Measurements from ENCODE around the gene TNNT3. TPM values are rescaled to one million over a fixed set of nuclear protein-coding genes. Genes with fewer than 3 reads are reported as not detected.

The TNNT3 gene
- total RNA-seq, 1 donor from 2014 or later, result 1.5 TPM

DNA sequence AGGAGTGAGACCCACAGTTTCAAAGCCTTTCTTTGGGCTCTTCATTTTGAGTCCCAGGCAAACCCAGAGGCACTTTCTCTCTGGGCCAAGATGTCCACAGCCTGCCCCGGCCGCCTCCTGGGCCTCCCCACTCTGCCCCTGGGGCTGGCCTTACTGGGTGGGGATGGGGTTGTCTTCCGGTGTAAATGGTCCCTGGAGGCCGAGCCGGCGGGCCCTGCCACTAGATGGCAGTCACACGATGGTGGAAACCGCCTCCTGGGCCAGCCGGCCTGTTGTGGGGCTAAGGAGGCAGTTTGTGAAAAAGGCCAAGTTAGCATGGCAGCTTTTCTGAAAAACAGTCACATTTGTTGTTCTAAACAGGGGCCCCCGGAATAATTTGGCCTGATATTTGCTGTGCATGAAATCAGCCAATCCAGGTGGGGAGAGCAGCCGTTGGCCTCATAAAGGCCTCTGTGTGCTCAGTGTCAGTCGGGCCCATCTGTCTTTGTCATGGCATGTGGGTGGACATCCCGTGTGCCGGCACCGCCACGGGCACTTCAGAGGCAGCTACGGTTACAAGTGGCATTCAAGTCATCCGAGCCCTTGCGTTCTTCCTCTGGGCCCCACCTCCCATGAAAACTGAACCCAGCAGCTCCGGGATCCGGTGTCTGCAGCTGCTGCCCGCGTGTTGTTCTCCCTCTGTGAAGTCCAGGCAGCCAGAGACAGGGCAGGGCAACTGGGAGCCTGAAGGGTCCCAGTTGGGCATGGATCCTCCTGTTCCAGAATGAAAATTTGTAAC lies 34.2 kb downstream of the TNNT3 start:
- DNase-seq (ENCODE audit: low spot score), result no peak

DNA sequence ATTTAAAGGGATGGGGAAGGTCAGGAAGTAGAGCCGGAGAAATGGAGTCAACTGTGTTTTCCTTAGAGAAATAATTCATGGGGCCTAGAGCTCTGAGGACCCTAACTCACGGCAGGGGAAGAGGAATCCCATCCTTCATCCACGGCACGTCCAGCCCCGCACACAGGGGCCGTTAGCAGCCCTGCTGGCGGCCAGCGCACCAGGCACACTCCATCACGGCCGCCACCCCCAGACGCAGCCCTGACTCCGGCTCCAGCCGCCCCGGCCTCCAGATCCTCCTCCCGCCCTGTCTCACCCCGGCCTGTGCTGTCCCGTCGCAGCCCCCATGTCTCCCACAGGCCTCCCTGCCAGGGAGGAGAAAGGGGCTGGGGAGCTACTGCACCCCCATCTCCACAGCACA lies 38.9 kb downstream of the TNNT3 start:
- DNase-seq (ENCODE audit: low spot score), result no peak

GRCh38 chr11:1959786-1960185 lies 40.3 kb downstream of the TNNT3 start:
- no peak for DNase-seq (ENCODE audit: low spot score)

GRCh38 chr11:1963864-1964263 lies 44.4 kb downstream of the TNNT3 start:
- DNase-seq (ENCODE audit: low spot score), result no peak

- DNase-seq (ENCODE audit: low spot score), result no peak
Observed at GRCh38 chr11:1964348-1964747, 44.8 kb downstream of the TNNT3 start.

DNA sequence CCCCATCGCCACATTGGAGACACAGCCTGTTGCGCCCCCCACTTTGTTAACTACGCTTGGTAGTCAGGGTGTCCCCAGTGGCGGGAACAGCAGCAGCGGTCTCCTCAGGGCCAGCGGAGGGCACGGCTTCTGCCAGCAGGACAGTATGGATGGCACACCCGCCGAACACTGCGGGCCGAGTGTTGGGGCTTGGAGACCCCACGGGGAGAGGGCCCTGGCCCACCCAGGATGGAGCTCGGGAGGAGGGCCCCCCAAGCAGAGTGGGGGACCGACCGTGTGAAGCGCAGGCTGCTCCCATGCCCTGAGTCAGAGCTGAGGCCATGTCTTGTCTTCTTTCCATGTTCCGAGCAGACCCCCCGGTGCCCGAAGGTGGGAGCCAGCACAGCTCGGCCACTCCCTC lies 45.5 kb downstream of the TNNT3 start:
- DNase-seq (ENCODE audit: low spot score), result no peak

DNA sequence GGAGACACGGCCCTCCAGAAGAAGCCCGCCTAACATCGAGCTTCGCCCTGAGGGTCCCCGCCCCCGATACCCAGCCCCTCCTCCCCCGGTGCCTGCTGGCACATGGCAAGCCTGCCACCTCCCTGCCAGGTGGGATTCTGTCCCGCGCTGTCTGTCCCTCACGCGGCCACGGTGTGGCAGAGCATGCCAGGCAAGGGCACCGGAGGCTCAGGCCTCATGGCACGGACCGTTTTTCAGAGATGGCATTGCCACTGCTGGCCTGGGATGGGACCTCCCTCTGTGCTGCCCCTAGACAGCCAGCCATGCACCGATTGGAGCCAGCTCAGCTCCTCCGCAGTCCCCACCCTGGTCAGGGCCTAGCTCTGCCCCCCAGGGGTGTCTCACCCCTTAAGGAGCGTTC lies 47.0 kb downstream of the TNNT3 start:
- no peak for DNase-seq (ENCODE audit: low spot score)

DNA sequence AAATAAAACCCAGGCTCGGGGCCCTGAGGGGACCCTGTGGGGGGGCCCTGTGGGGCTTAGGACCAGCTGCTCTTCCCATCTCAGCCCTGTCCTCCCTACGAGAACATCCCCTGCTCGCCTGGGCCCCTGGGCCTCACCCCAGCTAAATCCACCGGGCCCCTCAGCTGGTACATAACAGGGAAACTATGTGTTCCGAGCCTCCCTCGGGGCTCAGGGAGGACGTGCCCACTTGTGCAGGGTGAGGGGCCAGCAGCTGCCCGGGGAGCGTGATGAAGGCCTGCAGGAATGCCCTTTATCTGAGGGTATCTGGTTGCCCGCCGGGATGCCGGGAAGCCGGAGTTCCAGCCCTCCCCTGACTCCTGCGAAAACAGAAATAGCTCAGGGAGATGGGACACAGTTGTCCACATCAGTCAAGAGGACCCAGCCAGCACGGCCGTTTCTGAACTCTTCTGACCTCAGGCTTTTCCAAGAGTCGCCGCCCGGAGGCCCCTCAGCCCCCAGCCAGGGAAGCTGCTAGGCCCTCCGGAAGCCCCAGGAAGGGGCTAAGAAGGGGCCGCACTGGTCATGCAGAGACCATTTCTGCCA lies 48.2 kb downstream of the TNNT3 start:
- no peak for DNase-seq (ENCODE audit: low spot score)

DNA sequence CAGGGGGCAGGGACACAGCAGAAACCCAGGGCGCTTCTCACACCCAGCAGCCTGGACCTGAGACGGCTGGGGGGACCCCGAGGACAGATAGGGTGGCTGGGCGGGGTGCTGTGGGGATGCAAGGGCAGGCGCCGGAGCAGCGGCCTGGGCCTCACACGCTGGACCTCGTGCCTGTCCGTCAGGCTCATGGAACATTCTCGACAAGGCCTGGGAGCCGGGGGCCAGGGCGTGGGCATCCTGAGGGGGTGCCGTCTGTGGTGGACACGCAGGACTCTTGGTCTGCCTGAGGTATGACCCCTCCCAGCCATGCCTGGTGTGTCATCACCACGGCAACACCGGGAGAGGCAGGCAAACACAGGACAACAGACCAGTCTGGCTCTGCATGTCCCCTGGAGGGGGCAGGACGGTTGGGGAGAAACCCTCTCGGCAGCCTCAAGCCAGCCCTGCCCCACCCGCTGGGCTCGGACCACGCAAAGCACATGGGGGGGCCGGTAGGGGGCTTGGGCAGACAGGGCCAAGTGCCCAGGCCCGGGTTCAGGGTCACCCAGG lies 49.0 kb downstream of the TNNT3 start:
- no peak for DNase-seq (ENCODE audit: low spot score)

DNA sequence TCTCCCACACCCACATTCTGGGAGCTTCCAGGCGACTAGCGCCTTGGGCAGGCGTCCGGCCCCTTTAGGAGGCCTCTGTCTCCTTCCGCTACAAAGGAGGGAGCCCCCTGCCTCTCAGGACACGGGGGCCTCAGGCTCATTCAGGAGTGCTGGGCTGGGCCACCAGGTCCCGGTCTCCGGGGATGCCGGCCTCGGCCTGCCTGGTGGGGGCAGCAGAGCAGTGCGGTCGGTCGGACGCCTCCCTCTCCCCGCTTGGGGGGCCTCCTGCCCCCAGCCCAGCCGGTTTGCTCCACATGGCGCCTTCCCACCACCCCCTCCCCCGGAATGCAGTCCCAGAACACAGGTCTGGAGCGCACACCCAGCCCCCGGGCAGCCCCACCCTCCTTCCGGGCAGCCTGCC lies 49.5 kb downstream of the TNNT3 start:
- DNase-seq (ENCODE audit: low spot score), result no peak

DNA sequence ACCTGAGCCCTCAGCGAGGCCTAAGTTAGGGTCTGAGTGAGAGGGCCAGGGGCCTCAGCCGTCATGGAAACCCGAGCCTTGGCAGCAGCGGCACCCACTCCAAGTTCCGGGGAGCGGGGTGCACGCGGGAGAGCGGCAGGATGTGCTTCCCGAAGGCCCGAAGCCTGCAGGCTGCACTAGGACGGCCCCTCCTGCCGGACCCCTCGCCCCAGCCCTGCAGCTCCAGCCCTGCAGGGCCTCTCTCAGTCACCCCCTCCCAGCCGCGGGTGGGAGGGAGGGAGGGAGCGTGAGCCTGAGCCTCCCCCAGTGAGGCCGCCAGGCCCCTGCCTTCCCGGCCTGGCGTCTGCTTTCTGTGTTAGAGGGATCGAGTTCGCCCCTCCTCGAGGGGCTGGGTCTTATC lies 50.3 kb downstream of the TNNT3 start:
- DNase-seq (ENCODE audit: low spot score), result no peak

GRCh38 chr11:1970956-1971355 lies 51.5 kb downstream of the TNNT3 start:
- DNase-seq (ENCODE audit: low spot score), result no peak

GRCh38 chr11:1975185-1975584 lies 55.7 kb downstream of the TNNT3 start:
- no peak for DNase-seq (ENCODE audit: low spot score)

DNA sequence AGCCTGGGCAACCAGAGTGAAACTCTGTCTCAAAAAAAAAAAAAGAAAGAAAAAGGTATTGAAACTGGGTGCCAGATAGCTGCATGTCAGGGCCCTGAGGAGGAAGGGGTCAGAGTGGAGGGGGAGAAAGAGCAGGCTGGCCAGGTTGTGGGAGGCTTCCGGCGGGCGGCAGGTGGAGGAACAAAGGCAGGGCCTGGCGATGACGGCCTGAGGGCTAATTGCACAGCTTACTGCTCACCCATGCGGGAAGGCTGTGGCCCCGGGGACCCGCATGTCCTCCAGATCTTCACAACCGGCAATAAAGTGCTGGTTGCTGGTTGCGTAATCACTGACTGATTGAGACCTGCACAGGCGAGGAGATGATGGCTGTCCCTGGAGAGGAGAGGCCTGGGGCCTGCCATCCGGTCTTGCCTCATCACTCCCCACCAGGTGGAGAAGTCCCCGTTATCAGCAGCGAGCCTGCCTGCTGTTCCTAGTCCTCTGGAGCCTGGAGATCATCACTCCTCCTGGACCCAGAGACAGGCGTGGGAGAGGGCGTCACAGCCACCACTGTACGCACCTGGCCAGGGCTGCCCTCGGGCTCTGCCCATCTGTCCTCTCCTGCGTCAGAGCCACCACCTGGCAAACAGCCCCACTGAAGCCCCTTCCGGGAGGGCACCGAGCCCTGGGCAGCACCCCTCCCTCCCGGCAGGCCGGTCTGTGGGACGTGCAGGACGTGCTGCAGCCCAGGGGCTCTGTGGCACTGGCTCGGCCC lies 59.4 kb downstream of the TNNT3 start:
- DNase-seq (ENCODE audit: low spot score), result no peak

GRCh38 chr11:1979607-1980006 lies 60.1 kb downstream of the TNNT3 start:
- no peak for DNase-seq (ENCODE audit: low spot score)

GRCh38 chr11:1982873-1983600 lies 63.5 kb downstream of the TNNT3 start:
- no peak for DNase-seq (ENCODE audit: low spot score)

DNA sequence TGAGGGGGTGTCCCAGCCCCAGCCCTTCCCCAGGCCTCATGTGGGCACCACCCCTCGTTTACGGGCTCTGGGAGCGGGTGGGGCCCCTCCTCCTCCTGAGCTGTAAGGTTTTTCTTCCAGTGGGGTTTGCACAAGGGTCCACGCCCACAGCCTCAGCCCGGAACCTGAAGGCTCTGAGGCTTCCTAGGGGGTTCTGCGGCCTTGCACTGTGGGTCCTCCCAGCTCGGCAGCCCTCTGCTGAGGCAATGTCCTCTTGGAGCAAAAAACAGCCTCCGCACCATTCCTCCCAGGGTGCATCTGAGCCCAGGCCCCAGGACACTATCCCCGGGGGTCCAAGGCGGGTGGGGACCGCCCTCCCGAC lies 64.1 kb downstream of the TNNT3 start:
- no peak for DNase-seq (ENCODE audit: low spot score)

GRCh38 chr11:1987024-1987423 lies 67.5 kb downstream of the TNNT3 start:
- no peak for DNase-seq (ENCODE audit: low spot score)

GRCh38 chr11:1988174-1988573 lies 68.7 kb downstream of the TNNT3 start:
- DNase-seq (ENCODE audit: low spot score), result no peak

All from mucosa of gallbladder (tissue), 1 donor.